SU-DHL-6 (cell line): ENCODE data around the gene SLC30A7.

Experiments
- EZH2phosphoT487 ChIP-seq: fragments of 200-600 bp; sonication (generic), shearing (Covaris generic); conservative IDR thresholded peaks from 2 replicates; pipeline ENCODE4 v1.6.1; 2018; ENCODE audit warnings: mild to moderate bottlenecking, antibody characterized with exemption, low read length, moderate library complexity, mixed read lengths
- TF ChIP-seq, protein P1 (sequence below): fragments of 200-600 bp; sonication (generic); IDR thresholded peaks from one replicate; pipeline ENCODE4 v1.5.1; 2017; ENCODE audit warnings: antibody characterized with exemption, mild to moderate bottlenecking, low read length, moderate library complexity; ENCODE audit not compliant: insufficient read depth, poor library complexity, severe bottlenecking

DNA sequence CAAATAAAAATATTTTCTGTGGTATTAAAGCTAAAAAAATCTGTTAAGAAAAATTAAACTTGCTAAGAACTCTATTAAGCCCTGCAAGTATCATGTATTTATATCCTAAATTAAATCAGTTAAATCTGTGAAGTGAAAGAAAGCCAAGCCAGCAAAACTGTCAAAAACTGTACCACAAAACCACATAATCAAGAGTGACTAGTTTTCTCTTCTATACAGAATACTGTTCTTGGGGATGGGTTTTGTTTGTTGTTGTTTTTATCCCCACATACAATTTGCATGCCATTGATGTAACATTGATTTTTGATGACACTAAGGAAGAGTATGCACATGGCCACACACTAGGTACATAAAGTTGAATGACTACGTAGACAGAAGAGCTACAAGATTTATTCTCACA, 109.3 kb downstream of the SLC30A7 start:
- TF ChIP-seq, protein P1, sequence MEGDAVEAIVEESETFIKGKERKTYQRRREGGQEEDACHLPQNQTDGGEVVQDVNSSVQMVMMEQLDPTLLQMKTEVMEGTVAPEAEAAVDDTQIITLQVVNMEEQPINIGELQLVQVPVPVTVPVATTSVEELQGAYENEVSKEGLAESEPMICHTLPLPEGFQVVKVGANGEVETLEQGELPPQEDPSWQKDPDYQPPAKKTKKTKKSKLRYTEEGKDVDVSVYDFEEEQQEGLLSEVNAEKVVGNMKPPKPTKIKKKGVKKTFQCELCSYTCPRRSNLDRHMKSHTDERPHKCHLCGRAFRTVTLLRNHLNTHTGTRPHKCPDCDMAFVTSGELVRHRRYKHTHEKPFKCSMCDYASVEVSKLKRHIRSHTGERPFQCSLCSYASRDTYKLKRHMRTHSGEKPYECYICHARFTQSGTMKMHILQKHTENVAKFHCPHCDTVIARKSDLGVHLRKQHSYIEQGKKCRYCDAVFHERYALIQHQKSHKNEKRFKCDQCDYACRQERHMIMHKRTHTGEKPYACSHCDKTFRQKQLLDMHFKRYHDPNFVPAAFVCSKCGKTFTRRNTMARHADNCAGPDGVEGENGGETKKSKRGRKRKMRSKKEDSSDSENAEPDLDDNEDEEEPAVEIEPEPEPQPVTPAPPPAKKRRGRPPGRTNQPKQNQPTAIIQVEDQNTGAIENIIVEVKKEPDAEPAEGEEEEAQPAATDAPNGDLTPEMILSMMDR, result no peak
- no peak for TF ChIP-seq EZH2phosphoT487
